ENCODE measurements around the gene ADGRD2.

- no peak for TF ChIP-seq REST (IDR thresholded peaks at IDR 0.05; ENCODE audit: insufficient read depth in 1 of 2, low read depth in 2 of 2, low read length in 1 of 2)
- no peak for TF ChIP-seq POLR2AphosphoS5 (IDR thresholded peaks at IDR 0.05; ENCODE audit: low read depth, low read length)
- no peak for TF ChIP-seq CTCF (IDR thresholded peaks at IDR 0.05)
- no peak for TF ChIP-seq SIN3A (IDR thresholded peaks at IDR 0.05; ENCODE audit: borderline replicate concordance, insufficient read depth, low read depth, low read length)
Observed at GRCh38 chr9:124457079-124457886, 7.0 kb downstream of the ADGRD2 start.

Measured in Panc1 (cell line).